ENCODE data around the gene TBX20. TPM values are rescaled to one million over a fixed set of nuclear protein-coding genes. Genes with fewer than 3 reads are reported as not detected.

Gene TBX20, protein sequence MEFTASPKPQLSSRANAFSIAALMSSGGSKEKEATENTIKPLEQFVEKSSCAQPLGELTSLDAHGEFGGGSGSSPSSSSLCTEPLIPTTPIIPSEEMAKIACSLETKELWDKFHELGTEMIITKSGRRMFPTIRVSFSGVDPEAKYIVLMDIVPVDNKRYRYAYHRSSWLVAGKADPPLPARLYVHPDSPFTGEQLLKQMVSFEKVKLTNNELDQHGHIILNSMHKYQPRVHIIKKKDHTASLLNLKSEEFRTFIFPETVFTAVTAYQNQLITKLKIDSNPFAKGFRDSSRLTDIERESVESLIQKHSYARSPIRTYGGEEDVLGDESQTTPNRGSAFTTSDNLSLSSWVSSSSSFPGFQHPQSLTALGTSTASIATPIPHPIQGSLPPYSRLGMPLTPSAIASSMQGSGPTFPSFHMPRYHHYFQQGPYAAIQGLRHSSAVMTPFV
- total RNA-seq, result not detected in 2 replicates

DNA sequence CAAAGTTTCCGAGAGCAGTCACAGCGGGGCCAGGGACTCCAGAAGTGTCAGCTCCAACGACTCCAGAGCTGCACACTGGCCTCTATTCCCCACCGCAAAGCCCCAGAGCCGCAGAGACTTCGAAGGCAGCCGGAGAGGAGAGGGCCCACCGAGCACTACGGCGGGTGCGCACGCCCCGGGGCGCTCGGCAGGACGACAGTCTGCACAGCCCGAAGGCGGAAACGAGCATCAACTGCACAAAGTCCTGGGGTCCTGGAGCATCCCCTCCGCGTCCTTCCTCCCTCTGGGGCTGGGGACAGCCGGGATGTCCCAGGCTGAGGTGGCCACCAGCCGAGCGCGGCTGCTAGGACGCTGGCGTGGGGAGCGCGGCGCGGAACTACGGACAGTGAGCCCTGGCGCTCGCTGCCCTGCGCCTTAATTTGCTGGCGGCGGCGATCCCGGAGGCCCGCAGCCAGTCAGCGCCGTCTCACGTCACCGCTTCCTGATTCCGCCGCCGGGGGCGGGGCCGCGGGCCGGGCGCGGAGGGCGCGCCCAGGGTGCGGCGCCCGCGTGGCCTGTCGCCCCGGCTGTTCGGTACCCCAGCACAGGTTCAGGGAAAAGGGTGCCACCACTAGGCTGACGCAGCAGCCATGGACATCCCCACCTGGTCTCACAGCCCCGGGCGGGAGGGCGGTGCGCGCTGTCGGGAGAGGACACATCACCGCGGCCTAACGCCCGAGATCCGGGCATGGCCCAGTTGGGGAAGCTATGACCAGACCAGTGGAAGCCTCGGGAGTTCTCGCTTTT is at the start of gene TBX20:
Gene TBX20 (minus strand): TSS at position 391 of the 786 bp plus-strand sequence. CDS start 480 bp downstream, outside the sequence.
- DNase-seq, result peak; percentile 17

GRCh38 chr7:35289376-35289775 is 35.5 kb upstream of the TBX20 start:
- DNase-seq, result no peak

- DNase-seq, result no peak
These were observed 33.1 kb upstream of the TBX20 start for GRCh38 chr7:35286986-35287385.

DNA sequence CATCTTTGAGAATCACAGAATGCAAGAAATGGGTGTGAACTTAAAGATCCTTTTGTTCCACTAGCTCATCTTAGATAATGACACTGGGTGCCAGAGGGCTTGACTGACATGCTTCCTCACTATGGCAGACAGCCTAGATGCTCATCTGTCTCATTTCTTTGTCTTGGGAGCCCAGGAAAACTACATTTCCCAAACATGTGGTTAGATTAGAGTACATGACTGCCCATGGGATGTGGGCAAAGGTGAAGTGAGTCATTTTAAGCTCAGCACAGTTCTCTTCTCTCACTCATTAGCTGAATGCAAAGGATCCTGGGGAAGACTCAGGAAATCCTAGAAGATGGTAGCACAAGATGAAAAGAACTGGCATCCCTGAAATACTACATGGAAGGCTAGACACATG is 32.5 kb upstream of the TBX20 start:
- DNase-seq, result no peak

DNA sequence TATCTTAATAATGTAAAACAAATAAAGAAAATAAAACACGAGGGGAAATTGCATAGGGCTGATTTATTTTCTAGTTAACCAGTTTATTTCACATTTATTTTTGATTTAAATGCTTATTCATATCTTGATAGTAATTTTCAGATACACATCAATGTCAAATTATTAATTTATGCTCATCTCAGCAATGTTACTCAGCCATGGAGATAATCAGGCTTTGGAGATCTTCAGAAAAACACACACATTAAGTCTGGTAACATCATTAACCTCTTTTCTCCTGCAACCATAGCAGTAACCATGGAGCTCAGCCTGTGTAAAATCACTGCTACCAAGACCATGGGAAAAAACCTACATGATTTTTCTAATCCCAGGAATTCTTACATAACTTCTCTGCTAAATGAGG is 31.9 kb upstream of the TBX20 start:
- no peak for DNase-seq

- no peak for DNase-seq
These were observed 27.0 kb upstream of the TBX20 start for GRCh38 chr7:35280902-35281301.

DNA sequence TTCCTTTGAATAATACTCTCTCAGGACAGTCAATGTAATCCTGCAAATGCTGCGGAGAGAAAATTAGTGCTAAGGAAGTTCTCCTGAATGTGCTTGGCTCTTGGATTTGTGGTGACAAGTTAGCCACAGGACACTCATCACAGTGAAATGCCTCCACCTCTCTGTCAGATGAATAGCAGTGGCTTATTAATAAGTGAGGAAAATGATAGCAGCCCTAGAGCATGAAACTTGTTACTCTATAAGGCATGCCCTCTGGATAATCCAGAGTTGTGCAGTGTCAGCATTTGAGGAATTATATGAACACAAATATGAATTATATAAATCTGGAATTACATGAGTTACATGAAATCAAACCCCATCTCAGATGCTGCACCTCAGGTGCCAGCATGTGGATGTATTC is 23.5 kb upstream of the TBX20 start:
- DNase-seq, result no peak

DNA sequence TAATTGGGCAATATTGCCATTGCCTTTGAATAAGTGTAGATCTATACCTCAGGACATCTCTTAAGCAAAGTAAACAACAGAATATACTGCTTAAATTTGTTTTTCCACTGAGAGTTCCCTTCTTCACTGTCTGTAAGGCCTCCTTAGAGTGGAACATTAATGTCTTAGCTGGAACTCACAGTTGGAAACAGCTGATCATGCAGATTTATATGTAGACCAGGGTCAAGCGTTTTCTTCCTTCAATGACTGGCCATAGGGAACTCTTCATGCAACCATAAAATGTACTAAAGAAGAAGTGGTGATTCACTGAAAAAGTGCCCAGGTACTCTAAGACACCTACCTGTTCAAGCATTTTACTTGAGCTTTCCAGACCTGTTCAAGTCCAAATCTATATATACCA is 18.3 kb upstream of the TBX20 start:
- no peak for DNase-seq

GRCh38 chr7:35268953-35269352 is 15.1 kb upstream of the TBX20 start:
- DNase-seq, result no peak

GRCh38 chr7:35267411-35267810 is 13.5 kb upstream of the TBX20 start:
- DNase-seq, result no peak

DNA sequence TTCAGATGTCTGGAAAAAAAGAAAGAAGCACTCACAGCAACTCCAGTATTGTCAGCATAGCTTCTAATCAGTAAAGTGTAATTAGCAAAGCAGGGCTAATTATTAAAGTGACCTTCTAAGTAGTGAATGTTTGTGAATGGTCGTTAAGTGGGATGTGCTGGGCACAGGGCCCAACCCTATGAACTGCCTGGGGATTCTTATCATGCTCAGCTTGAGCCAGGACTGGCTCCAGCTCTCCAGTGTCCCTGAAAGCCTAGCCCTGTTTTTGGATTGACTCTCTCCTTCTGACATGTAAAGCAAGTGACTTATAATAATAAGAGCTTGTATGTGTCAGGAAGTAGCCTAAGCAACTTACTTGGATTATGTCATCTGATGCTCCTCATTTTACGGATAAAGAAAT is 9.5 kb upstream of the TBX20 start:
- no peak for DNase-seq

GRCh38 chr7:35261476-35262285 is 7.8 kb upstream of the TBX20 start:
- no peak for DNase-seq

- DNase-seq, result no peak
These were observed 7.1 kb upstream of the TBX20 start for GRCh38 chr7:35261041-35261440.

GRCh38 chr7:35260246-35260645 is 6.3 kb upstream of the TBX20 start:
- no peak for DNase-seq

- DNase-seq, result no peak
These were observed 5.6 kb upstream of the TBX20 start for GRCh38 chr7:35259523-35259908.

DNA sequence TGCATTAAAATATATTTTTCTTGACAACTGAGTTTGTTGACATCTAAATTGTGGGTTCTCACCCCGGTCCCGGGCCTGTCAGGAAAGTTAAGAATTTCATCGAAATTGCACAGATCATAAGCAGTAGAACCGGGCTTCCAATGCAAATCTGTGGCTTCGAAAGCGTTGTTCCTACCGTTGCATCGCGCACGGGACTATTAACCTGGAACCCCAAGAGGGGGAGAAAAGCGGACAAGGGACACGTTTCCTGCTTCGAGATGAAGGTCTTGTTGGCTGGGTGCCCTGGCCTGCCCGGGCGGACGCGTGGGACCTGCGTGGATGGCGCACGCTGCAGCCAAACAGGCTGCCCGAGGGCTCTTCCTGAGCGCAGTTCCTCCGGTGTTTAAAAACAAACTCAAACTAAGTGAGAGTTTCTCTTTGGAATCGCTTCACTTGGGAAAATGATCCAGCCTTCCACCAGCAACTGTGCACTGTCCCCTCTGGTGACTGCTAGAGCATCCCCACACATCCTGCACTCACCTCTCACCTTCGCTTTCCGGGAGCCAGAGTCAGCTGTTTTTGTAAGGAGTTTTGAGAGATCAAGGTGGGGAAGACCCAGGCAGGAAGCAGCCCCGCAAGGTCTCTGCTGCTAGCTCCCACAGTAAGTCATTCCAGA is 5.1 kb upstream of the TBX20 start:
- no peak for DNase-seq

- no peak for DNase-seq
These were observed 4.4 kb upstream of the TBX20 start for GRCh38 chr7:35258125-35258867.

DNA sequence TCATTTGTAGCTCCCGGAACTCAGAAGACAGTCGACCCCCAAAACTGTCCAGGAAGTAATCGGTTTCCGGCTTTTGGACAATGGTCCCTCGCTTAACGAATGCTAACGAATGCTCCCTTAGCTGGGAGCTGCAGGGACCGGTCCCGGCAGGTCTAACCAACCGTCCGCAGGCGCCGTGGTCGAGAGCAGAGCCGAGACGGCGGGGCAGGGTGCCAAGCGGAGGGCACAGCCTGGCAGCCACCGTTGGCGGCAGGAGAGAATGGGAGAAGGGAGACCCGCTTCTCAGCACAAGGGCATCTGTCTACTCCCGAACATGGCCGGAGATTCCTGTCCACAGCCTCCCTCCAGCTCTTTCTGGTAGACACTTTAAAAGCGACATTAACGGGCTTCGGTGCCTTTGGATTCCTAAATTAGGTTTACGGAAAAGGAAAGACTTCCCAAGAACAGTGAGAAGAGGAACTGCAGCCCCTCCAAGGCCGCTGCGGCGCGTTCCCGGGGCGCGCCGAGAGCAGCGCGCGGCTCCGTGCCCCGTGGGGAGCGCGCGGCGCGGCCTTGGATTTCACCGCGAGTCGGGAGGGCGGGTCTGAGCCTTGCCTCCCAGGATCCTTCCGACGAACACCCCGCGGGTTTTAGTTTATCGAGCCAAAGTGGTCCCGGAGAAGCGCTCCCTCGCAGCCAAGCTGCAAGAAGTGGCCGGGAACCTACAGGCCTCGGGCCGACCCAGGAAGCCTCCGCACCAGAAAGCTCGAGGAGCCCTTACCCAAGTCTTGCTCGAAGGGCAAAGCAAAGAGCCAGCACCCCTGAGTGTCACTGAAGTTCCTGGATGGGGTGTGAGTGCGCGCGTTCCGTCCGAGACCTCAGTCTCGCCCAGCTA is 3.6 kb upstream of the TBX20 start:
- DNase-seq, result no peak

GRCh38 chr7:35256256-35257175 is 2.6 kb upstream of the TBX20 start:
- DNase-seq, result no peak
